Osteoblast (primary cell): ENCODE data around the gene AGBL4. TPM values are rescaled to one million over a fixed set of nuclear protein-coding genes. Genes with fewer than 3 reads are reported as not detected.
"Not testable (repeated sequence)": the region's sequence is repeated elsewhere in the genome, so short reads cannot be mapped to it uniquely, and the experiment has no call there.

Source experiments
- DNase-seq: peaks from one replicate; pipeline ENCODE4 v3.0.0; 2011; ENCODE audit warnings: low spot score, mixed read lengths; ENCODE audit not compliant: insufficient read length; ENCODE audit errors: missing footprints
- H2AFZ ChIP-seq: 2 replicates; pipeline ENCODE4 v1.6.0; 2011; ENCODE audit warnings: mild to moderate bottlenecking, low read length
- H3K27ac ChIP-seq: 2 replicates; pipeline ENCODE4 v1.5.1; 2011; ENCODE audit warnings: mild to moderate bottlenecking, low read depth, low read length, moderate library complexity
- H3K27me3 ChIP-seq: 2 replicates; pipeline ENCODE4 v1.6.0; 2012; ENCODE audit warnings: mild to moderate bottlenecking, control low read depth, inconsistent platforms, low read length, moderate library complexity; ENCODE audit not compliant: insufficient read depth
- H3K36me3 ChIP-seq: 2 replicates; pipeline ENCODE4 v1.5.1; 2011; ENCODE audit warnings: mild to moderate bottlenecking, low read length, control low read depth, moderate library complexity; ENCODE audit not compliant: insufficient read depth
- H3K4me1 ChIP-seq: 2 replicates; pipeline ENCODE4 v1.5.1; 2011; ENCODE audit warnings: mild to moderate bottlenecking, low read length, control low read depth, moderate library complexity; ENCODE audit not compliant: insufficient read depth
- H3K4me2 ChIP-seq: 2 replicates; pipeline ENCODE4 v1.6.0; 2011; ENCODE audit warnings: mild to moderate bottlenecking, low read length; ENCODE audit not compliant: insufficient read depth
- H3K4me3 ChIP-seq: fragments of 200-600 bp; sonication (generic); 3 replicates; pipeline ENCODE4 v1.5.1; 2012; ENCODE audit warnings: mild to moderate bottlenecking, low read length, inconsistent platforms; ENCODE audit not compliant: insufficient read depth
- H3K79me2 ChIP-seq: 2 replicates; pipeline ENCODE4 v1.6.0; 2012; ENCODE audit warnings: mild to moderate bottlenecking, low read length, control low read depth, inconsistent platforms; ENCODE audit not compliant: insufficient read depth
- H3K9me3 ChIP-seq: 2 replicates; pipeline ENCODE4 v1.5.1; 2011; ENCODE audit warnings: low read depth, low read length, control low read depth
- H4K20me1 ChIP-seq: 2 replicates; pipeline ENCODE4 v1.6.0; 2012; ENCODE audit warnings: mild to moderate bottlenecking, low read length, control low read depth; ENCODE audit not compliant: insufficient read depth
- CTCF ChIP-seq: IDR thresholded peaks from 2 replicates; pipeline ENCODE4 v1.5.1; 2011; ENCODE audit warnings: mild to moderate bottlenecking, low read depth, low read length, moderate library complexity; ENCODE audit errors: extremely low read depth
- total RNA-seq: library from RNA; depleted of rRNA; stranded (reverse); fragments of >200 nt; gene quantifications from 2 replicates; pipeline ENCODE4 v1.2.3, GENCODE V29; 2012

The AGBL4 gene
- total RNA-seq, 1 donor = not detected

GRCh38 chr1:49319426-49319963 lies 704.3 kb downstream of the AGBL4 start:
- TF ChIP-seq CTCF = no peak
- no peak overlapping the region for H3K4me2 ChIP-seq
- H4K20me1 ChIP-seq = no peaks in the 10 kb centered on the region
- H3K9me3 ChIP-seq = no peaks in the 10 kb centered on the region
- no peak overlapping the region for H3K4me3 ChIP-seq
- no peaks in the 10 kb centered on the region for H3K79me2 ChIP-seq
- H3K36me3 ChIP-seq = no peaks in the 10 kb centered on the region
- no peak overlapping the region for H2AFZ ChIP-seq
- no peak for DNase-seq
- no peaks in the 10 kb centered on the region for H3K4me1 ChIP-seq
- no peak overlapping the region for H3K27ac ChIP-seq
- no peaks in the 10 kb centered on the region for H3K27me3 ChIP-seq

GRCh38 chr1:49318218-49318617 lies 705.5 kb downstream of the AGBL4 start:
- DNase-seq = no peak
- TF ChIP-seq CTCF = no peak
- no peaks in the 10 kb centered on the region for H3K9me3 ChIP-seq
- H3K4me3 ChIP-seq = no peak overlapping the region
- H2AFZ ChIP-seq = no peak overlapping the region
- no peaks in the 10 kb centered on the region for H4K20me1 ChIP-seq
- H3K4me1 ChIP-seq = no peaks in the 10 kb centered on the region
- no peak overlapping the region for H3K4me2 ChIP-seq
- no peaks in the 10 kb centered on the region for H3K27me3 ChIP-seq
- H3K36me3 ChIP-seq = no peaks in the 10 kb centered on the region
- H3K79me2 ChIP-seq = no peaks in the 10 kb centered on the region
- no peak overlapping the region for H3K27ac ChIP-seq

DNA sequence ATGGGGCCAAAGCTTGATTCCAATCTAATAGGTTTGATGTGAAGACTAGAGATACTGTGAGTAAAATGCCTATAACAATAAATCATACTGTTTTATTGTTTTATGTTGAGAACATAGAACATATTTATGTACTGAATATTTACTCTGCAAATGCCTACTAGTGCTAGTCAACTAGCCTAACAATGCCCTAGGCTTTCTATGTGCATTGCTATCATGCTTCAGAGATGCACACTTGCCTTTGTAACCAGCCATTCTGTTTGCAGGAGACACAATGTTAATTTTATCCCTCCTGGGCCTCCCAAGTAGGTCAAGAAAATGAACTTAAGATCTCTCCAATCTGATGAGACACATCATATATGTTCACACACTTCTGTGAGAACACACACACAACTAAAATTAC lies 716.3 kb downstream of the AGBL4 start:
- Histone ChIP-seq H3K27ac (no peak overlapping the region), H3K4me3 (no peak overlapping the region), H3K36me3 (no peaks in the 10 kb centered on the region), H3K79me2 (no peaks in the 10 kb centered on the region), H3K9me3 (no peaks in the 10 kb centered on the region), H2AFZ (no peak overlapping the region), H3K4me2 (no peak overlapping the region), H3K27me3 (no peaks in the 10 kb centered on the region), H4K20me1 (no peaks in the 10 kb centered on the region), H3K4me1 (no peaks in the 10 kb centered on the region)
- DNase-seq = no peak
- TF ChIP-seq CTCF = no peak

DNA sequence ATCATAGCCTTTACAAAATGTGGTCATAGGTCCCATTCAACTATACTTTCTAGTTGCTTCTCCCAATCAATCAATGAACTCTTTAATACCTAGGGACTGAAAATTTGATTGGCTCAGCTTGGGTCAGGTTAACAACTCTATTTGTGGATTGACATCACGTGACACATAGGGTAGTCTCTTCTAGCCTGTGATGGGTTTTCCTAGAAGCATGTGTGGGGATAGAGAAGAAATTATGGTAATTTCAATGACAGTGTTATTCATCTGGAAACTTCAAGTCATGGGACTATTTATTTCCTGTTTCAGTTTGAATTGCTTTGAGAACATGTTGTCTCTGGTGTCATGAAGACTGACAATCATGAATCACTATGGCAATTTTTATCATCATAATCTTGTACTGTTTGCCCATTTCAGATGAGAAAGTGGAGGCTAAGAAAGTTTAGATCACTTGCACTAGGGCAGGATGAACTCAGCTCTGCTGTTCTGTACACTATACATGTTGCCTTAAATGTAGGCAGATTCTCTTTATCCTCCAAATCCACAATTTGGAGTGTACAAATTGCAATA lies 717.2 kb downstream of the AGBL4 start:
- no peak overlapping the region for H3K4me3 ChIP-seq
- no peaks in the 10 kb centered on the region for H3K9me3 ChIP-seq
- no peak overlapping the region for H2AFZ ChIP-seq
- TF ChIP-seq CTCF = no peak
- H4K20me1 ChIP-seq = no peaks in the 10 kb centered on the region
- no peaks in the 10 kb centered on the region for H3K4me1 ChIP-seq
- H3K36me3 ChIP-seq = no peaks in the 10 kb centered on the region
- DNase-seq = no peak
- H3K79me2 ChIP-seq = no peaks in the 10 kb centered on the region
- no peak overlapping the region for H3K27ac ChIP-seq
- no peaks in the 10 kb centered on the region for H3K27me3 ChIP-seq
- no peak overlapping the region for H3K4me2 ChIP-seq

GRCh38 chr1:49302400-49302799 lies 721.4 kb downstream of the AGBL4 start:
- H3K4me2 ChIP-seq, DNase-seq, H3K4me1 ChIP-seq, H3K4me3 ChIP-seq, H3K79me2 ChIP-seq, H3K9me3 ChIP-seq, H3K27me3 ChIP-seq, H3K27ac ChIP-seq, H2AFZ ChIP-seq, H3K36me3 ChIP-seq, H4K20me1 ChIP-seq: not testable (repeated sequence)
